BLaER1 treated with 17β-estradiol and CSF1 and Interleukin-3, amounts not matched to agents 10 nM and 100 nM (cell line): ENCODE results near the gene RAB13.

Source experiments
- H3K27ac ChIP-seq, 11 experiments: shearing (Covaris generic); formaldehyde crosslinking; 2 replicates each; pipeline ENCODE4 v1.8.1; 2022
- H3K27me3 ChIP-seq, 11 experiments: shearing (Covaris generic); formaldehyde crosslinking; 2 replicates each; pipeline ENCODE4 v1.8.1; 2022
- H3K36me3 ChIP-seq, 11 experiments: shearing (Covaris generic); formaldehyde crosslinking; 2 replicates each; pipeline ENCODE4 v1.8.1; 2022
- H3K4me1 ChIP-seq, 10 experiments: shearing (Covaris generic); formaldehyde crosslinking; 2 replicates each; pipeline ENCODE4 v1.8.1; 2022
- H3K4me2 ChIP-seq, 11 experiments: shearing (Covaris generic); formaldehyde crosslinking; 2 replicates each; pipeline ENCODE4 v1.8.1; 2022
- H3K4me3 ChIP-seq, 10 experiments: shearing (Covaris generic); formaldehyde crosslinking; 2 replicates each; pipeline ENCODE4 v1.8.1; 2022
- H3K9ac ChIP-seq, 11 experiments: shearing (Covaris generic); formaldehyde crosslinking; 2 replicates each; pipeline ENCODE4 v1.8.1; 2022
- H3K9me3 ChIP-seq, 11 experiments: shearing (Covaris generic); formaldehyde crosslinking; replicated peaks in 1 of 11; 2 replicates each; pipeline ENCODE4 v1.8.1; 2022
- H4K20me1 ChIP-seq, 11 experiments: shearing (Covaris generic); formaldehyde crosslinking; 2 replicates each; pipeline ENCODE4 v1.8.1; 2022
- Cebpa-rat ChIP-seq, 11 experiments: shearing (Covaris generic); IDR thresholded peaks; 2 replicates each; pipeline ENCODE4 v1.8.1; 2022

Gene RAB13

DNA sequence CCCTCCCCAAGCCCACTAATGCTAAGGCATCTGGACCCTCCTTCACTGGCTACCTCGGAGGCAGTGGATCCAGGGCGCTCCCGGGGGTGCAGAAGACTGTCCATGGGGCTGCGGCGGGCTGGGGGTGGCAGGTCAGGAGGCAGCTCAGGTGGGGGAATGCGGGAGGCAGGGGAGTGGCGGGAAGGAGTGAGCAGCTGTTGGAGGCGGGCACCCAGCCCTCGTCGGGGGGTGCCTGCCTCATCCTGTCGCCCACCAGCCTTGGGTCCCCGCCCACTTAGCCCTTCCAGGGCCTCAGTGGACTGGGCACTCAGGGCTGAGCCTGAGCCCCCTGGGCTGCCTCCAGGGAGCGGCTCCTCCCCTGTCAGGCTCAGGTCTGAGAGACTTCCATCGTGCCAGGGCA, 52.7 kb downstream of the RAB13 start:
- H3K4me3 ChIP-seq, result no peak overlapping the region
- H4K20me1 ChIP-seq, result peaks cover 0 to 99% (median 6%) of the 10 kb centered on the region in 11 experiments; a peak in 13 of 22 replicates
- H3K27me3 ChIP-seq, result no peaks in the 10 kb centered on the region
- H3K4me1 ChIP-seq, result peaks cover 16 to 42% (median 25%) of the 10 kb centered on the region in 10 experiments
- H3K4me2 ChIP-seq, result no peak overlapping the region
- H3K9ac ChIP-seq, result peak overlapping the region in 1 of 11 experiments; percentile 2; a peak in 1 of 22 replicates
- no peaks in the 10 kb centered on the region for H3K9me3 ChIP-seq
- TF ChIP-seq Cebpa-rat (IDR thresholded peaks at IDR 0.05), result no peak
- H3K36me3 ChIP-seq, result peaks cover 85 to 100% (median 95%) of the 10 kb centered on the region in 11 experiments
- no peak overlapping the region for H3K27ac ChIP-seq

DNA sequence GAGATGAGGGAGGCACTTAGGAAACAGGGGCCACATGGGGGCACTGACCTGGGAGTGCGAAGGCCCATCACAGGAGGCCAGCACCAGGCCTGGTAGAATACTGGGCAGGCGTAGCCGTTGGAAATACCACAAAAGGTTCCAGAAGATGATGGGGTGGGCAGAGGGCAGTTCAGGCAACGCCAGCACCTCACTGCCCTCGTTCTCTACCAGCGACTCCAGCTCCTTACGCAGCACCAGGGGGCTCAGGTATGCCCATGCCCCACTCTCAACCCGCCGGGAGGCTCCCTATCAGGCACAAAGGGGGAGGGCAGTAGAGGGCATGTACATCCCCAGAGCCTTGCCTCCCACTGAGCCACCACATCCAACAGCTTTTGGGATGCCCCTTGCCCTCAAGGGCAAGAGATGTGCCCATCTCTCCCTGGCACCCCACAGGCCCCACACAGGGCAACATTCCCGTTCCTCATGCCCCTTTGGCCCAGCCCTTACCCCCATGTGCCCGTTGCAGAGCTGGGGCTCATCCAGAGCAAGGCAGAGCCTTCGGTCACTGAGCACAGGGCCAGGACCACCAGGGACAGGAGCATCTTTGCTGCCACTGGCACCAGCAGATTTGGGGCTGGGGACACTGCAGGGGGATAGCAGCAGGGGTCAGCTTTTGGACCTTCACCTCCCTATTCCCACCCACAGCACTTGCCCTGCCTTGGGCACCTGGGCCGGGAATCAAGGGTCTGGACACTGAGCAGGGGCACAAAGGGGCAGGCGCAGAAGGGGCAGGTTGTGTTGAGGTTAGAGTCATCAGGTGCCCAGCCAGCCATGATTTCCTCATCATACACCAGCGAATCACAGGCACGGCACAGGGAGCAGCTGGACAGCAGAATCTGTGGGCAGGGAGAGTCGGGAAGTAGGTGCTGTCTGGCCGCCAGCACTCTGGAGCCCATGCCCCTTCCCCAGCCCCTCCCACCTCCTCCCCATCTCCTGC, 53.7 kb downstream of the RAB13 start:
- Histone ChIP-seq H4K20me1 (peaks cover 0 to 93% (median 6%) of the 10 kb centered on the region in 11 experiments; a peak in 13 of 22 replicates), H3K27ac (no peak overlapping the region), H3K9ac (0 out of 22 replicates have a peak overlapping the region, but pooled peaks of 1 of the 11 experiments have one; percentile 5), H3K27me3 (no peaks in the 10 kb centered on the region), H3K4me2 (no peak overlapping the region), H3K9me3 (no peaks in the 10 kb centered on the region), H3K4me3 (no peak overlapping the region), H3K36me3 (peaks cover 76 to 95% (median 85%) of the 10 kb centered on the region in 11 experiments), H3K4me1 (peaks cover 26 to 45% (median 35%) of the 10 kb centered on the region in 10 experiments)
- TF ChIP-seq Cebpa-rat (IDR thresholded peaks at IDR 0.05), result no peak
